ENCODE results near the gene AKAP8. TPM values are rescaled to one million over a fixed set of nuclear protein-coding genes. Genes with fewer than 3 reads are reported as not detected.
A peak's percentile ranks its signal among the peaks of the same experiment; 100 is the strongest.

Gene AKAP8
- total and polyA plus RNA-seq, 9 of the 15 experiments (the other 6 are each of a cell fraction or from before 2014, with no cell fraction given) = 3.4 to 56.5 (median 15.0) TPM

DNA sequence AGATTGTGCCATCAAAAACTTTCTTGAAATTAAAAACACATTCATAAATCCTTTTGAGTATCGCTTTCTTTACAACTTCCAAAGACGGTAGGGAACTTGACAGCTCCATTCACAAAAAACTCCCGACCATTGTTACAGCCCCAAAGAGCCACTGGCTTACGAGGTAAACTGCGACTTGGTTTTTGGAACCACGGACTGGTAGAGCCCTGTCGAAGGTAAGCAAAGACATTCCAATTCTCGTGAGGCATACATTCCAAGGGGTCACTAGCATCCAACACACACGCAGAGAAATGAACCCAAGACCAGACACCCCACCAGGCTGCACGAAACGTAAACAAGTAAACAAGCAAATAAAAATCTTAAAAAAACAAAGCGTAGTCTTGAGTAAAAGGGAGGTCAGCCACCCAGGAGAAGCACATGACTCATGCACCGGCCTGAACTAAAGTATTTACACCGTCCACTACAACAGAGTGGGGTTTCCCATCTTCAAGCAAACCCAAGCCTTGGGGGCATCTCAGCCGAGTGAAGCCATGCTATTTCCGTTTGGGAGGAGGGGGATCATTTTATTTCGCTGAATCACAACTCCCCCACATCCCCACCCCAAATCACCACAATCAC, 48.7 kb downstream of the AKAP8 start (continued):
- TF ChIP-seq ATF3 (IDR thresholded peaks at IDR 0.05) (peak; percentile 42; the same call in 1 of the 2 replicates), ATF3 (CRISPR knock-in tag; conservative IDR thresholded peaks at IDR 0.05) (no peak), XRCC5 (IDR thresholded peaks at IDR 0.05; ENCODE audit: low read depth, low read length) (no peak), NEUROD1 (IDR thresholded peaks at IDR 0.05; ENCODE audit: borderline replicate concordance, low read depth, low read length, partially characterized antibody) (no peak), ETS2 (tag; IDR thresholded peaks at IDR 0.05; ENCODE audit: borderline replicate concordance, poor library complexity, severe bottlenecking) (no peak), STAT6 (CRISPR knock-in tag; IDR thresholded peaks at IDR 0.05) (no peak), RERE (CRISPR knock-in tag; IDR thresholded peaks at IDR 0.05; ENCODE audit: borderline replicate concordance) (no peak), ZNF445 (CRISPR knock-in tag; IDR thresholded peaks at IDR 0.05; ENCODE audit: low read depth) (no peak), CHCHD3 (CRISPR knock-in tag; IDR thresholded peaks at IDR 0.05) (no peak), C11orf30 (IDR thresholded peaks at IDR 0.05; ENCODE audit: low read depth) (no peak), HNRNPK (IDR thresholded peaks at IDR 0.05; ENCODE audit: low read depth, low read length, poor library complexity, severe bottlenecking) (no peak), SMAD3 (CRISPR knock-in tag; conservative IDR thresholded peaks at IDR 0.05) (no peak)
- TF ChIP-seq, protein P1, sequence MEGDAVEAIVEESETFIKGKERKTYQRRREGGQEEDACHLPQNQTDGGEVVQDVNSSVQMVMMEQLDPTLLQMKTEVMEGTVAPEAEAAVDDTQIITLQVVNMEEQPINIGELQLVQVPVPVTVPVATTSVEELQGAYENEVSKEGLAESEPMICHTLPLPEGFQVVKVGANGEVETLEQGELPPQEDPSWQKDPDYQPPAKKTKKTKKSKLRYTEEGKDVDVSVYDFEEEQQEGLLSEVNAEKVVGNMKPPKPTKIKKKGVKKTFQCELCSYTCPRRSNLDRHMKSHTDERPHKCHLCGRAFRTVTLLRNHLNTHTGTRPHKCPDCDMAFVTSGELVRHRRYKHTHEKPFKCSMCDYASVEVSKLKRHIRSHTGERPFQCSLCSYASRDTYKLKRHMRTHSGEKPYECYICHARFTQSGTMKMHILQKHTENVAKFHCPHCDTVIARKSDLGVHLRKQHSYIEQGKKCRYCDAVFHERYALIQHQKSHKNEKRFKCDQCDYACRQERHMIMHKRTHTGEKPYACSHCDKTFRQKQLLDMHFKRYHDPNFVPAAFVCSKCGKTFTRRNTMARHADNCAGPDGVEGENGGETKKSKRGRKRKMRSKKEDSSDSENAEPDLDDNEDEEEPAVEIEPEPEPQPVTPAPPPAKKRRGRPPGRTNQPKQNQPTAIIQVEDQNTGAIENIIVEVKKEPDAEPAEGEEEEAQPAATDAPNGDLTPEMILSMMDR (IDR thresholded peaks at IDR 0.05 in 2 of 3, conservative IDR thresholded peaks at IDR 0.05 in 1 of 3; ENCODE audit: insufficient read depth in 2 of 3, low read depth in 1 of 3, low read length in 3 of 3) = no peak
- TF ChIP-seq, protein P2, sequence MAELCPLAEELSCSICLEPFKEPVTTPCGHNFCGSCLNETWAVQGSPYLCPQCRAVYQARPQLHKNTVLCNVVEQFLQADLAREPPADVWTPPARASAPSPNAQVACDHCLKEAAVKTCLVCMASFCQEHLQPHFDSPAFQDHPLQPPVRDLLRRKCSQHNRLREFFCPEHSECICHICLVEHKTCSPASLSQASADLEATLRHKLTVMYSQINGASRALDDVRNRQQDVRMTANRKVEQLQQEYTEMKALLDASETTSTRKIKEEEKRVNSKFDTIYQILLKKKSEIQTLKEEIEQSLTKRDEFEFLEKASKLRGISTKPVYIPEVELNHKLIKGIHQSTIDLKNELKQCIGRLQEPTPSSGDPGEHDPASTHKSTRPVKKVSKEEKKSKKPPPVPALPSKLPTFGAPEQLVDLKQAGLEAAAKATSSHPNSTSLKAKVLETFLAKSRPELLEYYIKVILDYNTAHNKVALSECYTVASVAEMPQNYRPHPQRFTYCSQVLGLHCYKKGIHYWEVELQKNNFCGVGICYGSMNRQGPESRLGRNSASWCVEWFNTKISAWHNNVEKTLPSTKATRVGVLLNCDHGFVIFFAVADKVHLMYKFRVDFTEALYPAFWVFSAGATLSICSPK (IDR thresholded peaks at IDR 0.05; ENCODE audit: borderline replicate concordance) = no peak
